GM12872 (cell line): ENCODE measurements around the gene ATMIN.

Experiments
- TF ChIP-seq, protein P1 (sequence below): IDR thresholded peaks from 3 replicates; pipeline ENCODE4 v1.5.1; 2011; ENCODE audit warnings: low read depth, mild to moderate bottlenecking, low read length, moderate library complexity; ENCODE audit not compliant: insufficient read depth

Gene ATMIN

DNA sequence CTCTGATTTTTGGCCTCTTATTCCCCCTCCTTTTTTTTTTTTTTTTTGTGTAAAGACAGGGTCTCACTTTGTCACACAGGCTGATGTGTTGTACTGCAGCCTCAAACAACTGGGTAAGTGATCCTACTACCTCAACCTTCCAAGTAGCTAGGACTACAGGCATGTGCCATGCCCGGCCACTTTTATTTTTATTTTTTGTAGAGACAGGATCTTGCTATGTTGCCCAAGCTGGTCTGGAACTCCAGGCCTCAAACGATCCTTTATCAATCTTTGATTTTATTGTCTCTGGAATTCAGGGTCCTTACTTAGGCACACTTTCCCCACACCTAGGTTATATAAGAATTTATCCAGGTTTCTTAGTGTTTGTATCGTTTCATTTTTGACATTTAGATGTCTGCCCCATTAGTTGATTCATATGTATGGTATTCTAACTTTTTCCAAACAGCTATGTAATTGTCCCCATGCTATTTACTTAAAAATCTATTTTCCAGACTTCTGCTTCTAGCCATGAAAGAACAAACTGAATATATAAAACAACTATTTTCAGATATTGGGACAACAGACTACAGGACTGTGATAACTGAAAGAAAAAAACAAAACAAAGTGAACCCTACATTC is 42.9 kb upstream of the ATMIN start:
- TF ChIP-seq, protein P1, sequence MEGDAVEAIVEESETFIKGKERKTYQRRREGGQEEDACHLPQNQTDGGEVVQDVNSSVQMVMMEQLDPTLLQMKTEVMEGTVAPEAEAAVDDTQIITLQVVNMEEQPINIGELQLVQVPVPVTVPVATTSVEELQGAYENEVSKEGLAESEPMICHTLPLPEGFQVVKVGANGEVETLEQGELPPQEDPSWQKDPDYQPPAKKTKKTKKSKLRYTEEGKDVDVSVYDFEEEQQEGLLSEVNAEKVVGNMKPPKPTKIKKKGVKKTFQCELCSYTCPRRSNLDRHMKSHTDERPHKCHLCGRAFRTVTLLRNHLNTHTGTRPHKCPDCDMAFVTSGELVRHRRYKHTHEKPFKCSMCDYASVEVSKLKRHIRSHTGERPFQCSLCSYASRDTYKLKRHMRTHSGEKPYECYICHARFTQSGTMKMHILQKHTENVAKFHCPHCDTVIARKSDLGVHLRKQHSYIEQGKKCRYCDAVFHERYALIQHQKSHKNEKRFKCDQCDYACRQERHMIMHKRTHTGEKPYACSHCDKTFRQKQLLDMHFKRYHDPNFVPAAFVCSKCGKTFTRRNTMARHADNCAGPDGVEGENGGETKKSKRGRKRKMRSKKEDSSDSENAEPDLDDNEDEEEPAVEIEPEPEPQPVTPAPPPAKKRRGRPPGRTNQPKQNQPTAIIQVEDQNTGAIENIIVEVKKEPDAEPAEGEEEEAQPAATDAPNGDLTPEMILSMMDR, result no peak

DNA sequence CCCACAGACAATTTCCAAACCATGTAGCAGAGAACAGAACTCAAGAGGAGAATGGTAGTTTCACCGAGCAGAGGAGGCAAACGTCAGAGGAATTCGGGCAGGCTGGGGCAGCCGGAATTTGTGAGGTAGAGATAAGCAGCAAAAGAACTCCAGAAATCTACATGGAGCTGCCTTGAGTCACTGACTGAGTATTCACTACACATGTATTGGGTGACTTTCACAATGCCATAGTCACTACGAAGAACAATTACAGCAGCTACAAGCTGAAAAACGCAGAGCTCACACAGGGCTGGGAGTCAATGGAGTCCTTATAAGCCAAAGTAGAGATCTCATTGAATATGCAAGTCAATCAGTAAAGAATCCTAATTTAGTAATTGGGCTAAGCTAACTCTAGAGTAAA is 42.3 kb upstream of the ATMIN start:
- TF ChIP-seq, protein P1, result no peak

DNA sequence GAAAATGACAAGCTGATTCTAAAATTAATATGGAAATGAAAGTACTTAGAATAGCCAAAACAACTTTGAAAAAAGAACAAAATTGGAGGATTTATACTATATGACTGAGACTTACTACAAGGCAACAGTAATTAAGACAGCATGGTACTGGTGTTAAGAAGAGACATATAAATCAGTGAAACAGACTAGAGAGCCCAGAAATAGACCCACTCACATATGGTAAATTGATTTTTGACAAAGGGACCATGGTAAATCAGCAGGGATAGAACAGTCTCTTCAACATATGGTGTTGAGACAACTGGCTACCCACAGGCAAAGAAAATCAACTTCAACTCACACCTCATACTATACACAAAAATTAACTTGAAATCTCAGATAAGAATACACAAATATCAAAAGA is 41.8 kb upstream of the ATMIN start:
- TF ChIP-seq, protein P1, result no peak

DNA sequence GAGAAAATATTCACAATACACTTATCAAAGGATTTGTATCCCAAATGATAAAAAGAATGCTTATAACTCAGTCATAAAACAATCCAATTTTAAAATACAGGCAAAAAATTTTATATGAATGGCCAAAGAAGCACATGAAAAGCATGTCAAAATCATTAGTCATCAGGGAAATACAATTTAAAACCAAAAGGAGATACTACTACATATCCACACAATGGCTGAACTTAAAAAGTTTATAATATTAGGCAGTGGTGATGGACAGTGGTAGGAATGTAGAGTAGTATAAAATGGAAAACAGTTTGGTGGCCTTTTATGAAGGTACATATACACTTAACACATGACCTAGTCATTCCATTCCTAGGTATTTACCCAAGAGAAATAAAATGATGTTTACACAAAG is 41.2 kb upstream of the ATMIN start:
- TF ChIP-seq, protein P1, result no peak

DNA sequence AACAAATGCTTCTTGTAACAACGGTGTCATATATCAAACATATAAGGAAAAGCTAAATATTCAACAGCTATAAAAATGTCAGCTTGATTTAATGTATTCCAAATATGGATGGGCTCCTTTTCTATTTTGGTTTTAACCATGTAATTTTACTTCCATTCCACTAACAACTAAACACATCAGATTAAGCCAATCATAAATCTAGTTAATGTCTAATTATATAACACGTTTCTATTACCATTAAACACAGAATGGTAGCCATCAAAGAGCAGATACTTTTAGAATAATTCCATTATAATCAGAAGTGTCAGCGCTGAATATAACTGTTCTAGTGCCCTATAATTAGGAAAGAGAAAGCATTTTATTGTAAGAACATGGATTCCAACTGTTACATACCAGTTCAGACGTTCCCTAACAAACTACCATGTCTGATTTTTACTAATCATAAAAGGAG is 38.9 kb upstream of the ATMIN start:
- TF ChIP-seq, protein P1, result no peak

DNA sequence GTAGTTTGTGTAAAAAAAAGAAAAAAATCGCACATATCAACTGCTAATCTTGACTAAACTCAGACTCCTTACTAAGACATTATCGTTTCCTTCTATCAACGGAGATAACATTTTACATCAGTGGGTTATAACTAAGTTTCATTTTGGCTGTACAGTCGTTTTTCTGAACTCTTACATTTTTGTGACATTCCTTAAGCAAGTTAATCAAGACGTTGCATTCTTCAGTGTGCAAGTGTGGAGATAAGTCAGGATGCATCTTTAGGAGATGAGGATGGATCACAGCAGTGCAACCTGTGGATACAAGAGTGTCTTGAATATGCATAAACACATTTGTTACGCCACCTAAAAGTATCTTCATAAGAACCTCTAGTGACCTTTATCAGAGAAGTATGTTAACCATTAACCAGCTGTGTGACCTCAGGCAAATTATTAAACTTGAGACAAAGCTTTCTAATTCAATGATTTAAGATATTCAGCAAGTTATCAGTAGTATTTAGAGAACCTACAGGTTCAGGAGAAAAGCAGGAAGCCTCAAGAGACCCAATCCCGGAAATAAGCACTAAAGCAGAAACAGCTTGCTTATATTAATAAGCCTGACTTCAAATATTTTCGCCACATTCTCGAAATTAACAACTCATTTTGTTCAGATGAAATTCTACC is 38.4 kb upstream of the ATMIN start:
- TF ChIP-seq, protein P1, result no peak

DNA sequence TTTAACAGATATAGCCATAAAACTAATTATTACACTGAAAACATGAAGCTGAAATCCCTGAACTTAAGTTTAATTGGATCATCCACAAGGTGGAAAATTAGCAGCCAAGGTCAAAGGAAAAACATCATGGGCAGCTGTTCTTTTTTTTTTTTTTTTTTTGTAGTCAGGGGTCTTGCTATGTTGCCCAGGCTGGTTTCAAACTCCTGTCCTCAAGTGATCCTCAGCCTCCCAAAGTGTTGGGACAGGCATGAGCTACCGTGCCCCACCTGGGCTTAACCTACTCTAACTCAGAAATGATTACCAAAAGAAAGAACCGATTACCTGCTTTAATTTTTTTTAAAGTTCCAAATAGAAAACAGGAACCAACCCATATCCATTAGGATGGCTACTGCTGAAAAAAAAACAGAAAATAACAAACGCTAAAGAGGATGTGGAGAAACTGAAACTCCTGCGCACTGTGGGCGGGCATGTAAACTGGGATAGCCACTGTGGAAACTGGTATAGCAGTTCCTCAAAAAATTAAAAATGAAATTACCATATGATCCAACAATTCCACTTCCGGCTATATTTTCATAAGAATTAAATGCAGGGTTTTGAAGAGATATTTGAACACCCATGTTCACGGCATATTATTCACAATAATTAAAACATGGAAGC is 37.5 kb upstream of the ATMIN start:
- TF ChIP-seq, protein P1, result no peak
